Subcutaneous abdominal adipose tissue (tissue), 5 donors: Measurements from ENCODE around the gene LGR4.

Source experiments
- H3K27ac ChIP-seq: one replicate; pipeline ENCODE4 v1.7.0; 2013; ENCODE audit warnings: low read depth, mild to moderate bottlenecking, inconsistent platforms, low read length, moderate library complexity
- H3K27me3 ChIP-seq, 5 donors: one replicate each; pipeline ENCODE4 v1.7.0; 2013; ENCODE audit warnings: low read length in 5 of 5, inconsistent platforms in 1 of 5; ENCODE audit not compliant: control insufficient read depth in 5 of 5, insufficient read depth in 4 of 5
- H3K36me3 ChIP-seq, 5 donors: one replicate each; pipeline ENCODE4 v1.7.0; 2013; ENCODE audit warnings: low read length in 5 of 5; ENCODE audit not compliant: control insufficient read depth in 5 of 5, insufficient read depth in 5 of 5
- H3K4me1 ChIP-seq, 5 donors: one replicate each; pipeline ENCODE4 v1.7.0; 2013; ENCODE audit warnings: low read length in 5 of 5, mild to moderate bottlenecking in 3 of 5, moderate library complexity in 1 of 5; ENCODE audit not compliant: control insufficient read depth in 5 of 5, insufficient read depth in 5 of 5
- H3K4me3 ChIP-seq, 5 donors: one replicate each; pipeline ENCODE4 v1.7.0; 2013; ENCODE audit warnings: low read length in 5 of 5, low read depth in 1 of 5
- H3K9ac ChIP-seq, 5 donors: one replicate each; pipeline ENCODE4 v1.7.0; 2013; ENCODE audit warnings: low read length in 5 of 5, mild to moderate bottlenecking in 4 of 5, moderate library complexity in 3 of 5
- H3K9me3 ChIP-seq, 5 donors: one replicate each; pipeline ENCODE4 v1.7.0; 2013; ENCODE audit warnings: low read length in 5 of 5; ENCODE audit not compliant: control insufficient read depth in 5 of 5
- donor health status: healthy.
- donor health status: healthy.
- donor health status: healthy.
- donor health status: healthy.
- donor health status: healthy.

The LGR4 gene

GRCh38 chr11:27409049-27409448, 63.5 kb downstream of the LGR4 start:
- Histone ChIP-seq H3K36me3 (peaks cover 0 to 2% (median 0%) of the 10 kb centered on the region in 5 donors), H3K9me3 (no peaks in the 10 kb centered on the region), H3K27me3 (no peaks in the 10 kb centered on the region), H3K4me3 (no peak overlapping the region), H3K9ac (no peak overlapping the region), H3K4me1 (peaks cover 0 to 39% (median 17%) of the 10 kb centered on the region in 5 donors), H3K27ac (peak overlapping the region; percentile 3)

- H3K27ac ChIP-seq, result peak overlapping the region; percentile 3
- no peaks in the 10 kb centered on the region for H3K27me3 ChIP-seq
- H3K36me3 ChIP-seq, result peaks cover 0 to 2% (median 0%) of the 10 kb centered on the region in 5 donors
- no peak overlapping the region for H3K4me3 ChIP-seq
- H3K9me3 ChIP-seq, result no peaks in the 10 kb centered on the region
- peaks cover 0 to 36% (median 17%) of the 10 kb centered on the region in 5 donors for H3K4me1 ChIP-seq
- peak overlapping the region in 1 of 5 donors; percentile 50 for H3K9ac ChIP-seq
These were observed 64.3 kb downstream of the LGR4 start for GRCh38 chr11:27408246-27408800.

- peaks cover 0 to 2% (median 0%) of the 10 kb centered on the region in 5 donors for H3K36me3 ChIP-seq
- peak overlapping the region; percentile 5 for H3K27ac ChIP-seq
- peaks cover 0 to 38% (median 17%) of the 10 kb centered on the region in 5 donors for H3K4me1 ChIP-seq
- no peaks in the 10 kb centered on the region for H3K27me3 ChIP-seq
- H3K4me3 ChIP-seq, result no peak overlapping the region
- no peaks in the 10 kb centered on the region for H3K9me3 ChIP-seq
- H3K9ac ChIP-seq, result no peak overlapping the region
These were observed 65.9 kb downstream of the LGR4 start for GRCh38 chr11:27406498-27407354.

- Histone ChIP-seq H3K27me3 (no peaks in the 10 kb centered on the region), H3K9me3 (no peaks in the 10 kb centered on the region), H3K4me1 (peaks cover 0 to 37% (median 17%) of the 10 kb centered on the region in 5 donors), H3K9ac (no peak overlapping the region), H3K36me3 (no peaks in the 10 kb centered on the region), H3K4me3 (no peak overlapping the region), H3K27ac (peak overlapping the region; percentile 39)
These were observed 67.5 kb downstream of the LGR4 start for GRCh38 chr11:27405134-27405533.

- no peak overlapping the region for H3K9ac ChIP-seq
- peaks cover 0 to 30% (median 13%) of the 10 kb centered on the region in 5 donors for H3K4me1 ChIP-seq
- no peaks in the 10 kb centered on the region for H3K9me3 ChIP-seq
- H3K36me3 ChIP-seq, result no peaks in the 10 kb centered on the region
- no peaks in the 10 kb centered on the region for H3K27me3 ChIP-seq
- peak overlapping the region; percentile 39 for H3K27ac ChIP-seq
- H3K4me3 ChIP-seq, result no peak overlapping the region
These were observed 68.2 kb downstream of the LGR4 start for GRCh38 chr11:27404427-27404826.

GRCh38 chr11:27403195-27403594, 69.4 kb downstream of the LGR4 start:
- Histone ChIP-seq H3K27me3 (no peaks in the 10 kb centered on the region), H3K4me3 (no peak overlapping the region), H3K9me3 (no peaks in the 10 kb centered on the region), H3K4me1 (peaks cover 0 to 23% (median 12%) of the 10 kb centered on the region in 5 donors), H3K27ac (peak overlapping the region; percentile 6), H3K36me3 (no peaks in the 10 kb centered on the region), H3K9ac (no peak overlapping the region)

GRCh38 chr11:27402450-27402849, 70.1 kb downstream of the LGR4 start:
- no peaks in the 10 kb centered on the region for H3K27me3 ChIP-seq
- H3K4me1 ChIP-seq, result peaks cover 0 to 28% (median 12%) of the 10 kb centered on the region in 5 donors
- H3K9ac ChIP-seq, result no peak overlapping the region
- H3K27ac ChIP-seq, result no peak overlapping the region
- H3K4me3 ChIP-seq, result no peak overlapping the region
- no peaks in the 10 kb centered on the region for H3K9me3 ChIP-seq
- H3K36me3 ChIP-seq, result no peaks in the 10 kb centered on the region

- Histone ChIP-seq H3K9me3 (no peaks in the 10 kb centered on the region), H3K27me3 (no peaks in the 10 kb centered on the region), H3K27ac (no peak overlapping the region), H3K9ac (no peak overlapping the region), H3K4me1 (peaks cover 0 to 31% (median 12%) of the 10 kb centered on the region in 5 donors), H3K36me3 (no peaks in the 10 kb centered on the region), H3K4me3 (no peak overlapping the region)
These were observed 70.7 kb downstream of the LGR4 start for GRCh38 chr11:27401833-27402316.

- Histone ChIP-seq H3K9me3 (no peaks in the 10 kb centered on the region), H3K4me3 (no peak overlapping the region), H3K27me3 (no peaks in the 10 kb centered on the region), H3K4me1 (peaks cover 0 to 31% (median 12%) of the 10 kb centered on the region in 5 donors), H3K36me3 (no peaks in the 10 kb centered on the region), H3K27ac (no peak overlapping the region), H3K9ac (no peak overlapping the region)
These were observed 71.2 kb downstream of the LGR4 start for GRCh38 chr11:27401280-27401832.

GRCh38 chr11:27398400-27398770, 74.2 kb downstream of the LGR4 start:
- Histone ChIP-seq H3K4me3 (no peak overlapping the region), H3K27ac (no peak overlapping the region), H3K4me1 (peaks cover 0 to 17% (median 6%) of the 10 kb centered on the region in 5 donors), H3K27me3 (no peaks in the 10 kb centered on the region), H3K9ac (no peak overlapping the region), H3K36me3 (no peaks in the 10 kb centered on the region), H3K9me3 (no peaks in the 10 kb centered on the region)
